GM19238 (cell line): ENCODE data around the gene ACTRT1.

Experiments
- DNase-seq: peaks from one replicate; pipeline ENCODE4 v3.0.0; 2011; ENCODE audit warnings: low spot score; ENCODE audit not compliant: insufficient read length

ACTRT1 gene

GRCh38 chrX:128052303-128052702 lies at the start of gene ACTRT1:
Gene ACTRT1 (minus strand): TSS chrX:128052403. CDS start chrX:128052206, 197 bp downstream.
- no peak for DNase-seq

- no peak for DNase-seq
Observed at GRCh38 chrX:128078545-128078944, 26.3 kb upstream of the ACTRT1 start.

- no peak for DNase-seq
Observed at GRCh38 chrX:128057421-128057820, 5.2 kb upstream of the ACTRT1 start.

GRCh38 chrX:128051526-128051925 lies 677 bp downstream of the ACTRT1 start:
- no peak for DNase-seq

GRCh38 chrX:128035318-128035717 lies 16.9 kb downstream of the ACTRT1 start:
- DNase-seq = no peak

- no peak for DNase-seq
Observed at GRCh38 chrX:128021566-128021965, 30.6 kb downstream of the ACTRT1 start.

- DNase-seq = no peak
Observed at GRCh38 chrX:128020701-128021100, 31.5 kb downstream of the ACTRT1 start.

- DNase-seq = no peak
Observed at GRCh38 chrX:128019218-128019617, 33.0 kb downstream of the ACTRT1 start.

GRCh38 chrX:128012015-128012414 lies 40.2 kb downstream of the ACTRT1 start:
- no peak for DNase-seq

- no peak for DNase-seq
Observed at GRCh38 chrX:128007882-128008281, 44.3 kb downstream of the ACTRT1 start.
